SK-N-SH (cell line): ENCODE data around the gene VPS13C. TPM values are rescaled to one million over a fixed set of nuclear protein-coding genes. Genes with fewer than 3 reads are reported as not detected.

Experiments
- CTCF ChIA-PET: fragments of 300-600, 350-600 bp; formaldehyde crosslinking; extraction: SDS; loops from one replicate; lab custom pipeline; 2021; lab: Yijun Ruan, JAX
- POLR2A ChIA-PET: fragments of 350-600 bp; sonication (Branson Sonifier 250); formaldehyde crosslinking; extraction: SDS; loops from one replicate; lab custom pipeline; 2020; ENCODE audit warnings: antibody characterized with exemption, inconsistent platforms; lab: Yijun Ruan, JAX
- DNase-seq: peaks from one replicate; pipeline ENCODE4 v3.0.0; 2012
- H2AFZ ChIP-seq: fragments of 200-600 bp; sonication (generic); 2 replicates; pipeline ENCODE4 v1.8.1; 2016; ENCODE audit warnings: antibody characterized with exemption, mild to moderate bottlenecking, low read depth
- H3F3A ChIP-seq: fragments of 200-600 bp; sonication (generic); replicated peaks from 2 replicates; pipeline ENCODE3; 2016; ENCODE audit warnings: antibody characterized with exemption, mild to moderate bottlenecking; ENCODE audit not compliant: insufficient read depth
- H3K27ac ChIP-seq, 2 experiments: fragments of 200-500 bp in 1 of 2; fragments of 200-600 bp in 1 of 2; sonication (Bioruptor generic) in 1 of 2; sonication (generic), shearing (Covaris generic) in 1 of 2; 2 replicates each; pipeline versions ENCODE4 v1.5.1 to v1.6.1; 2014 to 2016; ENCODE audit warnings: low read depth in 2 of 2, inconsistent platforms in 1 of 2, low read length in 1 of 2, mild to moderate bottlenecking in 1 of 2, mixed read lengths in 1 of 2
- H3K27me3 ChIP-seq: fragments of 200-600 bp; sonication (generic), shearing (Covaris generic); 2 replicates; pipeline ENCODE4 v1.6.1; 2016; ENCODE audit warnings: mixed run types; ENCODE audit not compliant: insufficient read depth
- H3K36me3 ChIP-seq, 2 experiments: fragments of 200-500 bp in 1 of 2; fragments of 200-600 bp in 1 of 2; sonication (Bioruptor generic) in 1 of 2; sonication (generic) in 1 of 2; replicated peaks in 1 of 2; 2 replicates each; pipeline versions ENCODE3 to v1.5.1; 2014 to 2016; ENCODE audit warnings: low read length in 1 of 2, mild to moderate bottlenecking in 1 of 2; ENCODE audit not compliant: insufficient read depth in 2 of 2, control insufficient read depth in 1 of 2
- H3K4me1 ChIP-seq, 2 experiments: fragments of 200-500 bp in 1 of 2; fragments of 200-600 bp in 1 of 2; sonication (Bioruptor generic) in 1 of 2; sonication (generic), shearing (Covaris generic) in 1 of 2; 2 replicates each; pipeline versions ENCODE4 v1.5.1 to v1.6.1; 2014 to 2016; ENCODE audit warnings: low read depth in 1 of 2, low read length in 1 of 2, mixed run types in 1 of 2; ENCODE audit not compliant: insufficient read depth in 2 of 2, control insufficient read depth in 1 of 2
- H3K4me2 ChIP-seq: fragments of 200-600 bp; sonication (generic), shearing (Covaris generic); 2 replicates; pipeline ENCODE4 v1.6.1; 2017; ENCODE audit warnings: mixed run types
- H3K4me3 ChIP-seq, 2 experiments: fragments of 200-500 bp in 1 of 2; fragments of 200-600 bp in 1 of 2; sonication (Bioruptor generic) in 1 of 2; sonication (generic), shearing (Covaris generic) in 1 of 2; 2 replicates each; pipeline versions ENCODE4 v1.5.1 to v1.8.1; 2014 to 2016; ENCODE audit warnings: low read depth in 2 of 2, inconsistent platforms in 1 of 2, low read length in 1 of 2, mild to moderate bottlenecking in 1 of 2, mixed read lengths in 1 of 2, moderate library complexity in 1 of 2
- H3K79me2 ChIP-seq: fragments of 200-600 bp; sonication (generic); 2 replicates; pipeline ENCODE4 v1.8.1; 2017; ENCODE audit warnings: mild to moderate bottlenecking; ENCODE audit not compliant: insufficient read depth
- H3K9ac ChIP-seq: fragments of 200-600 bp; sonication (generic); 2 replicates; pipeline ENCODE4 v1.6.1; 2017; ENCODE audit warnings: mixed run types
- H3K9me2 ChIP-seq: fragments of 200-600 bp; sonication (generic); 2 replicates; pipeline ENCODE4 v1.6.1; 2017; ENCODE audit warnings: mixed run types
- H3K9me3 ChIP-seq: fragments of 200-600 bp; sonication (generic); 2 replicates; pipeline ENCODE4 v1.6.1; 2017; ENCODE audit warnings: mixed run types, mild to moderate bottlenecking, moderate library complexity
- H4K20me1 ChIP-seq: fragments of 200-600 bp; sonication (generic); 2 replicates; pipeline ENCODE4 v1.6.1; 2017; ENCODE audit warnings: mild to moderate bottlenecking, mixed run types; ENCODE audit not compliant: insufficient read depth
- ELF1 ChIP-seq: IDR thresholded peaks from 2 replicates; pipeline ENCODE4 v1.4.0; 2012
- FOXM1 ChIP-seq: IDR thresholded peaks from 2 replicates; pipeline ENCODE4 v1.4.0; 2012; ENCODE audit warnings: low read depth, mild to moderate bottlenecking
- GABPA ChIP-seq: IDR thresholded peaks from 2 replicates; pipeline ENCODE4 v1.4.0; 2012; ENCODE audit warnings: low read depth, mild to moderate bottlenecking
- GATA2 ChIP-seq: sonication (generic); formaldehyde crosslinking; IDR thresholded peaks from 2 replicates; pipeline ENCODE4 v1.5.0; 2020; ENCODE audit warnings: mild to moderate bottlenecking, missing genetic modification reagents
- MAX ChIP-seq: IDR thresholded peaks from 2 replicates; pipeline ENCODE4 v1.4.0; 2012; ENCODE audit warnings: low read depth
- NFIC ChIP-seq: IDR thresholded peaks from 2 replicates; pipeline ENCODE4 v1.4.0; 2012; ENCODE audit warnings: borderline replicate concordance
- NRF1 ChIP-seq: IDR thresholded peaks from 2 replicates; pipeline ENCODE4 v1.6.1; 2012; ENCODE audit warnings: low read depth, mild to moderate bottlenecking, low read length
- RCOR1 ChIP-seq: fragments of 150-350 bp; IDR thresholded peaks from 2 replicates; pipeline ENCODE4 v1.6.1; 2017; ENCODE audit warnings: antibody characterized with exemption, low read length
- RFX5 ChIP-seq: IDR thresholded peaks from 2 replicates; pipeline ENCODE4 v1.6.1; 2012; ENCODE audit warnings: mild to moderate bottlenecking, improper control_type of control experiment, low read length
- RXRA ChIP-seq: IDR thresholded peaks from 2 replicates; pipeline ENCODE4 v1.4.0; 2012; ENCODE audit warnings: low read depth, mild to moderate bottlenecking, borderline replicate concordance
- SIN3A ChIP-seq: IDR thresholded peaks from 2 replicates; pipeline ENCODE4 v1.6.1; 2012; ENCODE audit warnings: low read depth, mild to moderate bottlenecking, low read length, moderate library complexity, borderline replicate concordance
- YY1 ChIP-seq: IDR thresholded peaks from 2 replicates; pipeline ENCODE4 v1.4.0; 2012; ENCODE audit warnings: low read depth, mild to moderate bottlenecking
- ZBTB33 ChIP-seq: IDR thresholded peaks from 2 replicates; pipeline ENCODE4 v1.4.0; 2012; ENCODE audit warnings: low read depth, borderline replicate concordance
- WGBS: methylation state at CpG from one replicate; pipeline ENCODE4 v1.1.6; 2017; ENCODE audit warnings: low lambda C conversion rate; 5-methylcytosine and 5-hydroxymethylcytosine counted together
- polyA plus RNA-seq, 3 experiments: library from polyadenylated mRNA; depleted of rRNA; stranded (reverse); fragments of >200 nt; gene quantifications; 2 replicates each; pipeline ENCODE4 v1.2.3, GENCODE V29; 2012
- TF ChIP-seq, protein P1 (sequence below): fragments of 150-350 bp; IDR thresholded peaks from 2 replicates; pipeline ENCODE4 v1.6.1; 2016; ENCODE audit warnings: mild to moderate bottlenecking, low read depth, low read length
- TF ChIP-seq, protein P2 (sequence below): IDR thresholded peaks from 2 replicates; pipeline ENCODE4 v1.4.0; 2012; ENCODE audit warnings: low read depth, borderline replicate concordance
- TF ChIP-seq, protein P3 (sequence below): IDR thresholded peaks from 2 replicates; pipeline ENCODE4 v1.6.1; 2012; ENCODE audit warnings: mild to moderate bottlenecking, low read depth, low read length, moderate library complexity

Gene VPS13C
- polyA plus RNA-seq, 1 of the 3 experiments (the other 2 are of a cell fraction) = 5.7 TPM

GRCh38 chr15:62099094-62099601 lies 38.9 kb upstream of the VPS13C start:
- Histone ChIP-seq H3K9me3 (no peaks in the 10 kb centered on the region), H3K36me3 (no peaks in the 10 kb centered on the region), H3K79me2 (no peaks in the 10 kb centered on the region), H4K20me1 (no peaks in the 10 kb centered on the region), H3F3A (no peaks in the 10 kb centered on the region), H3K27ac (no peak overlapping the region), H3K27me3 (no peaks in the 10 kb centered on the region), H3K4me1 (peaks cover 0 to 4% of the 10 kb centered on the region in 2 experiments; a peak in 1 of 4 replicates), H3K9ac (no peak overlapping the region), H3K4me3 (no peak overlapping the region), H2AFZ (no peak overlapping the region), H3K4me2 (no peak overlapping the region), H3K9me2 (no peaks in the 10 kb centered on the region)
- no peak for DNase-seq
- ChIA-PET POLR2A (no interaction called here), CTCF (interaction anchor here (1.2 to 2.5 kb wide), 4 partner anchors 8 to 13 kb away, joined by 3 to 9 read pairs (median 5); no protein-coding TSS in a partner anchor)
- TF ChIP-seq ZBTB33 (no peak), FOXM1 (no peak), NRF1 (no peak), ELF1 (no peak), RCOR1 (no peak), RXRA (no peak), NFIC (no peak), GABPA (no peak), YY1 (no peak), SIN3A (no peak), GATA2 (CRISPR knock-in tag) (no peak), RFX5 (no peak), MAX (no peak)
- TF ChIP-seq, protein P1, sequence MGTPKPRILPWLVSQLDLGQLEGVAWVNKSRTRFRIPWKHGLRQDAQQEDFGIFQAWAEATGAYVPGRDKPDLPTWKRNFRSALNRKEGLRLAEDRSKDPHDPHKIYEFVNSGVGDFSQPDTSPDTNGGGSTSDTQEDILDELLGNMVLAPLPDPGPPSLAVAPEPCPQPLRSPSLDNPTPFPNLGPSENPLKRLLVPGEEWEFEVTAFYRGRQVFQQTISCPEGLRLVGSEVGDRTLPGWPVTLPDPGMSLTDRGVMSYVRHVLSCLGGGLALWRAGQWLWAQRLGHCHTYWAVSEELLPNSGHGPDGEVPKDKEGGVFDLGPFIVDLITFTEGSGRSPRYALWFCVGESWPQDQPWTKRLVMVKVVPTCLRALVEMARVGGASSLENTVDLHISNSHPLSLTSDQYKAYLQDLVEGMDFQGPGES = no peak
- TF ChIP-seq, protein P2, sequence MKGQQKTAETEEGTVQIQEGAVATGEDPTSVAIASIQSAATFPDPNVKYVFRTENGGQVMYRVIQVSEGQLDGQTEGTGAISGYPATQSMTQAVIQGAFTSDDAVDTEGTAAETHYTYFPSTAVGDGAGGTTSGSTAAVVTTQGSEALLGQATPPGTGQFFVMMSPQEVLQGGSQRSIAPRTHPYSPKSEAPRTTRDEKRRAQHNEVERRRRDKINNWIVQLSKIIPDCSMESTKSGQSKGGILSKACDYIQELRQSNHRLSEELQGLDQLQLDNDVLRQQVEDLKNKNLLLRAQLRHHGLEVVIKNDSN = no peak
- TF ChIP-seq, protein P3, sequence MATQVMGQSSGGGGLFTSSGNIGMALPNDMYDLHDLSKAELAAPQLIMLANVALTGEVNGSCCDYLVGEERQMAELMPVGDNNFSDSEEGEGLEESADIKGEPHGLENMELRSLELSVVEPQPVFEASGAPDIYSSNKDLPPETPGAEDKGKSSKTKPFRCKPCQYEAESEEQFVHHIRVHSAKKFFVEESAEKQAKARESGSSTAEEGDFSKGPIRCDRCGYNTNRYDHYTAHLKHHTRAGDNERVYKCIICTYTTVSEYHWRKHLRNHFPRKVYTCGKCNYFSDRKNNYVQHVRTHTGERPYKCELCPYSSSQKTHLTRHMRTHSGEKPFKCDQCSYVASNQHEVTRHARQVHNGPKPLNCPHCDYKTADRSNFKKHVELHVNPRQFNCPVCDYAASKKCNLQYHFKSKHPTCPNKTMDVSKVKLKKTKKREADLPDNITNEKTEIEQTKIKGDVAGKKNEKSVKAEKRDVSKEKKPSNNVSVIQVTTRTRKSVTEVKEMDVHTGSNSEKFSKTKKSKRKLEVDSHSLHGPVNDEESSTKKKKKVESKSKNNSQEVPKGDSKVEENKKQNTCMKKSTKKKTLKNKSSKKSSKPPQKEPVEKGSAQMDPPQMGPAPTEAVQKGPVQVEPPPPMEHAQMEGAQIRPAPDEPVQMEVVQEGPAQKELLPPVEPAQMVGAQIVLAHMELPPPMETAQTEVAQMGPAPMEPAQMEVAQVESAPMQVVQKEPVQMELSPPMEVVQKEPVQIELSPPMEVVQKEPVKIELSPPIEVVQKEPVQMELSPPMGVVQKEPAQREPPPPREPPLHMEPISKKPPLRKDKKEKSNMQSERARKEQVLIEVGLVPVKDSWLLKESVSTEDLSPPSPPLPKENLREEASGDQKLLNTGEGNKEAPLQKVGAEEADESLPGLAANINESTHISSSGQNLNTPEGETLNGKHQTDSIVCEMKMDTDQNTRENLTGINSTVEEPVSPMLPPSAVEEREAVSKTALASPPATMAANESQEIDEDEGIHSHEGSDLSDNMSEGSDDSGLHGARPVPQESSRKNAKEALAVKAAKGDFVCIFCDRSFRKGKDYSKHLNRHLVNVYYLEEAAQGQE = no peak
- 32% methylated on average over 7 of the region's 7 CpGs for WGBS
